H9 (cell line): ENCODE results near the gene PAIP2. TPM values are rescaled to one million over a fixed set of nuclear protein-coding genes. Genes with fewer than 3 reads are reported as not detected.

ENCODE experiments used
- DNase-seq: peaks from one replicate; pipeline ENCODE4 v3.0.0-alpha.2; 2017
- H2AFZ ChIP-seq: one replicate; pipeline ENCODE4 v1.6.1; 2013; ENCODE audit warnings: mild to moderate bottlenecking, low read length, control low read depth, moderate library complexity
- H2AK5ac ChIP-seq: 2 replicates; pipeline ENCODE4 v1.6.1; 2013; ENCODE audit warnings: low read length, control low read depth, mixed read lengths; ENCODE audit not compliant: insufficient read length
- H2BK120ac ChIP-seq: one replicate; pipeline ENCODE4 v1.6.1; 2013; ENCODE audit warnings: low read depth, mild to moderate bottlenecking, low read length, control low read depth, inconsistent platforms; ENCODE audit not compliant: poor library complexity, severe bottlenecking
- H2BK12ac ChIP-seq: 2 replicates; pipeline ENCODE4 v1.6.1; 2013; ENCODE audit warnings: low read length, control low read depth, mixed read lengths, low read depth; ENCODE audit not compliant: insufficient read length
- H2BK15ac ChIP-seq: 2 replicates; pipeline ENCODE4 v1.6.1; 2013; ENCODE audit warnings: low read depth, low read length, control low read depth
- H2BK20ac ChIP-seq: one replicate; pipeline ENCODE4 v1.6.1; 2013; ENCODE audit warnings: low read depth, mild to moderate bottlenecking, low read length, control low read depth, inconsistent platforms; ENCODE audit not compliant: poor library complexity, severe bottlenecking
- H2BK5ac ChIP-seq: 2 replicates; pipeline ENCODE4 v1.6.1; 2013; ENCODE audit warnings: low read length, control low read depth, mixed read lengths; ENCODE audit not compliant: insufficient read length
- H3K14ac ChIP-seq: 2 replicates; pipeline ENCODE4 v1.6.1; 2013; ENCODE audit warnings: low read length, control low read depth; ENCODE audit not compliant: insufficient read depth
- H3K18ac ChIP-seq: 2 replicates; pipeline ENCODE4 v1.6.1; 2013; ENCODE audit warnings: low read depth, mild to moderate bottlenecking, mixed read lengths, low read length, control low read depth; ENCODE audit not compliant: insufficient read length
- H3K23ac ChIP-seq: 2 replicates; pipeline ENCODE4 v1.6.1; 2013; ENCODE audit warnings: low read length, control low read depth, mixed read lengths, low read depth; ENCODE audit not compliant: insufficient read length
- H3K23me2 ChIP-seq: 2 replicates; pipeline ENCODE4 v1.6.1; 2013; ENCODE audit warnings: low read depth, mild to moderate bottlenecking, mixed read lengths, low read length, control low read depth; ENCODE audit not compliant: insufficient read length, poor library complexity, severe bottlenecking
- H3K27ac ChIP-seq: 2 replicates; pipeline ENCODE4 v1.5.1; 2013; ENCODE audit warnings: low read length, control low read depth, mixed read lengths, low read depth; ENCODE audit not compliant: insufficient read length
- H3K27me3 ChIP-seq: 2 replicates; pipeline ENCODE4 v1.6.1; 2013; ENCODE audit warnings: low read length, control low read depth, inconsistent platforms; ENCODE audit not compliant: insufficient read depth
- H3K4ac ChIP-seq: 2 replicates; pipeline ENCODE4 v1.6.1; 2013; ENCODE audit warnings: low read depth, mild to moderate bottlenecking, control low read depth, inconsistent platforms, low read length, moderate library complexity
- H3K4me1 ChIP-seq: 2 replicates; pipeline ENCODE4 v1.6.1; 2013; ENCODE audit warnings: low read length, control low read depth, inconsistent platforms; ENCODE audit not compliant: insufficient read depth
- H3K4me2 ChIP-seq: 2 replicates; pipeline ENCODE4 v1.6.1; 2013; ENCODE audit warnings: low read length, control low read depth, mixed read lengths; ENCODE audit not compliant: insufficient read length, insufficient read depth
- H3K56ac ChIP-seq: 2 replicates; pipeline ENCODE4 v1.6.1; 2013; ENCODE audit warnings: low read depth, mild to moderate bottlenecking, mixed read lengths, low read length, control low read depth; ENCODE audit not compliant: insufficient read length
- H3K79me1 ChIP-seq: 2 replicates; pipeline ENCODE4 v1.6.1; 2013; ENCODE audit warnings: low read depth, mild to moderate bottlenecking, moderate library complexity, low read length, control low read depth, inconsistent platforms; ENCODE audit not compliant: insufficient read depth, poor library complexity, severe bottlenecking
- H3K79me2 ChIP-seq: 2 replicates; pipeline ENCODE4 v1.6.1; 2013; ENCODE audit warnings: low read length, control low read depth, inconsistent platforms; ENCODE audit not compliant: insufficient read depth
- H3K9ac ChIP-seq: 2 replicates; pipeline ENCODE4 v1.6.1; 2013; ENCODE audit warnings: low read length, control low read depth, mixed read lengths; ENCODE audit not compliant: insufficient read length; ENCODE audit errors: extremely low read depth
- H3K9me3 ChIP-seq: one replicate; pipeline ENCODE4 v1.6.1; 2013; ENCODE audit warnings: low read depth, low read length, inconsistent platforms; ENCODE audit not compliant: control insufficient read depth
- H3T11ph ChIP-seq: one replicate; pipeline ENCODE4 v1.6.1; 2013; ENCODE audit warnings: mild to moderate bottlenecking, low read length, control low read depth, inconsistent platforms
- H4K20me1 ChIP-seq: one replicate; pipeline ENCODE4 v1.6.1; 2013; ENCODE audit not compliant: control insufficient read depth, insufficient read length, insufficient read depth
- H4K5ac ChIP-seq: 2 replicates; pipeline ENCODE4 v1.6.1; 2013; ENCODE audit warnings: low read depth, mild to moderate bottlenecking, mixed read lengths, low read length, control low read depth; ENCODE audit not compliant: insufficient read length
- H4K8ac ChIP-seq: replicated peaks from 2 replicates; pipeline ENCODE4 v1.6.1; 2013; ENCODE audit warnings: low read length, control low read depth, mixed read lengths, low read depth; ENCODE audit not compliant: insufficient read length
- H4K91ac ChIP-seq: 2 replicates; pipeline ENCODE4 v1.6.1; 2013; ENCODE audit warnings: low read depth, mild to moderate bottlenecking, moderate library complexity, mixed read lengths, low read length, control low read depth; ENCODE audit not compliant: insufficient read length
- H3K27ac Mint-ChIP-seq, 3 experiments: 2 replicates in 2 of 3; 3 replicates in 1 of 3; pipeline ENCODE4 v1.8.0; 2020 to 2021; ENCODE audit warnings: mixed read lengths in 3 of 3, mild to moderate bottlenecking in 1 of 3, moderate library complexity in 1 of 3
- H3K27me3 Mint-ChIP-seq: 2 replicates; pipeline ENCODE4 v1.8.0; 2021; ENCODE audit warnings: low read depth, mild to moderate bottlenecking, moderate library complexity, mixed read lengths
- H3K36me3 Mint-ChIP-seq, 3 experiments: 2 replicates in 2 of 3; 3 replicates in 1 of 3; pipeline ENCODE4 v1.8.0; 2020 to 2021; ENCODE audit warnings: low read depth in 3 of 3, mixed read lengths in 3 of 3; ENCODE audit not compliant: insufficient read depth in 1 of 3
- H3K4me1 Mint-ChIP-seq, 2 experiments: 2 replicates each; pipeline ENCODE4 v1.8.0; 2020; ENCODE audit warnings: mixed read lengths in 2 of 2
- H3K4me3 Mint-ChIP-seq, 2 experiments: 2 replicates in 1 of 2; 3 replicates in 1 of 2; pipeline ENCODE4 v1.8.0; 2020 to 2021; ENCODE audit warnings: mild to moderate bottlenecking in 2 of 2, mixed read lengths in 2 of 2, moderate library complexity in 1 of 2
- H3K9me3 Mint-ChIP-seq, 2 experiments: 2 replicates in 1 of 2; 3 replicates in 1 of 2; pipeline ENCODE4 v1.8.0; 2020; ENCODE audit warnings: mild to moderate bottlenecking in 2 of 2, mixed read lengths in 2 of 2, moderate library complexity in 1 of 2
- CTCF ChIP-seq: fragments of 200-600 bp; sonication (generic); conservative IDR thresholded peaks from 3 replicates; pipeline ENCODE4 v1.8.0; 2021; ENCODE audit warnings: antibody characterized with exemption, mild to moderate bottlenecking
- WGBS: extraction: QIAGEN DNeasy Blood & Tissue Kit; methylation state at CpG from one replicate; pipeline ENCODE4 v1.1.7; 2013; ENCODE audit warnings: missing lambda C conversion rate, low lambda C conversion rate, mixed read lengths; ENCODE audit not compliant: insufficient read length; ENCODE audit errors: extremely low coverage; 5-methylcytosine and 5-hydroxymethylcytosine counted together
- total RNA-seq: library from RNA; stranded (reverse); gene quantifications from 2 replicates; pipeline ENCODE4 v1.2.1, GENCODE V29; 2021

PAIP2 gene
- total RNA-seq, 1 experiment from 2014 or later, result 121 TPM

- H3K23me2 ChIP-seq, result peaks cover under 1% of the 10 kb centered on the region
- no peak overlapping the region for H4K91ac ChIP-seq
- no peak for DNase-seq
- H3T11ph ChIP-seq, result no peak overlapping the region
- no peak overlapping the region for H3K4me2 ChIP-seq
- no CpG with 5 or more reads among the region's 10 CpGs for WGBS
- no peak overlapping the region for H3K23ac ChIP-seq
- no peak overlapping the region for H4K8ac ChIP-seq
- no peak overlapping the region for H2AK5ac ChIP-seq
- no peak overlapping the region for H4K5ac ChIP-seq
- no peak overlapping the region for H3K27ac ChIP-seq
- H3K9me3 ChIP-seq, result no peaks in the 10 kb centered on the region
- no peak overlapping the region for H2BK12ac ChIP-seq
- no peak overlapping the region for H3K4me3 Mint-ChIP-seq
- no peak overlapping the region for H2AFZ ChIP-seq
- H2BK20ac ChIP-seq, result no peak overlapping the region
- no peak overlapping the region for H3K4ac ChIP-seq
- H2BK15ac ChIP-seq, result no peak overlapping the region
- peak overlapping the region in 1 of 3 experiments; percentile 57; a peak in 2 of 7 replicates for H3K27ac Mint-ChIP-seq
- no peaks in the 10 kb centered on the region for H3K79me1 ChIP-seq
- no peak overlapping the region for H2BK5ac ChIP-seq
- H3K4me1 Mint-ChIP-seq, result peaks cover 15 to 36% of the 10 kb centered on the region in 2 experiments
- H3K18ac ChIP-seq, result no peak overlapping the region
- no peak for TF ChIP-seq CTCF
- H3K79me2 ChIP-seq, result no peaks in the 10 kb centered on the region
- peaks cover 7% of the 10 kb centered on the region for H3K27me3 Mint-ChIP-seq
- H4K20me1 ChIP-seq, result peaks cover 2% of the 10 kb centered on the region
- no peak overlapping the region for H3K9ac ChIP-seq
- H3K56ac ChIP-seq, result no peak overlapping the region
- no peaks in the 10 kb centered on the region; a peak in 1 of 7 replicates for H3K36me3 Mint-ChIP-seq
- H3K14ac ChIP-seq, result no peak overlapping the region; the same call in 1 of the 2 replicates
- peak overlapping the region; percentile 40 for H2BK120ac ChIP-seq
- peaks cover 3% of the 10 kb centered on the region; the same call in 1 of the 2 replicates for H3K4me1 ChIP-seq
- H3K9me3 Mint-ChIP-seq, result no peaks in the 10 kb centered on the region
- no peaks in the 10 kb centered on the region for H3K27me3 ChIP-seq
These were observed 46.0 kb downstream of the PAIP2 start for GRCh38 chr5:139387611-139388197.
